Measurements from ENCODE around the gene SLC16A8.
A peak's percentile ranks its signal among the peaks of the same experiment; 100 is the strongest.
"Not testable (repeated sequence)": the region's sequence is repeated elsewhere in the genome, so short reads cannot be mapped to it uniquely, and the experiment has no call there.

The SLC16A8 gene

DNA sequence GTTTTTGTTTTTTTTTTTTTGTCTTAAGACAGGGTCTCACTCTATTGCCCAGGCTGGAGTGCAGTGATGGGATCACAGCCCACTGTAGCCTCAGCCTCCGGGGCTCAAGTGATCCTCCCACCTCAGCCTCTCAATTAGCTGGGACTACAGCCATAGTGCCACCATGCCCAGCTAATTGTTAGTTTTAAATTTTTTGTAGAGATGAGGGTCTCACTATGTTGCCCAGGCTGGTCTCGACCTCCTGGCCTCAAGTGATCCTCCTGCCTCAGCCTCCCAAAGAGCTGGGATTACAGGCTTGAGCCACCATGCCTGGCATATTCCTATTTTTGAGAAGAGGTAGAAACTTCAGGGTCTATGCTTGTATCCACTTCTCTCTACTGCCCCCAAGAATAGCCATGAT, 34.8 kb upstream of the SLC16A8 start:
- not testable (repeated sequence) for H3K36me3 Mint-ChIP-seq (ENCODE audit: low read depth); H3K27ac Mint-ChIP-seq; H3K27me3 Mint-ChIP-seq (ENCODE audit: low read depth); H3K4me1 Mint-ChIP-seq (ENCODE audit: low read depth); H3K4me3 Mint-ChIP-seq; H3K9me3 Mint-ChIP-seq

DNA sequence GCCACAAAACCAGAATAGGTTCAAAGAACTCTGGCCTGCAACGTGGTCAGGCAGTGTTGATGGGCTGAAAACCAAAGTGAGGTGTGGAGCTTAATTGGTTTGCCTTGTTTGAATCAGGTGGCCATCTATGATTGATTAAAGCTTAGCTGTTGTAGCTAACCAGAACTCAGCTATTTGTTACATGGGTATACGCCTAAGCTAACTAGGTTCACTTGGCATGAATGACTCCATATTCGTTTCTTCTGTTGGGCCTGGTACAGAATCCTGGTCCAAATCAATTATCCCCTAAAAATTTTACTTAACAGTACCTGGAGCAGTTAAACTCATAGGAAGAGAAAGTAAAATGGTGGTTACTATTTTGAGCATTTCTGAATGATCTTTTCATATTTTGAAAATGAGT, 34.2 kb upstream of the SLC16A8 start:
- H3K36me3 Mint-ChIP-seq (ENCODE audit: low read depth): peaks cover 4% of the 10 kb centered on the region
- no peak overlapping the region for H3K27ac Mint-ChIP-seq
- peaks cover 6% of the 10 kb centered on the region for H3K4me1 Mint-ChIP-seq (ENCODE audit: low read depth)
- H3K27me3 Mint-ChIP-seq (ENCODE audit: low read depth): no peaks in the 10 kb centered on the region
- no peak overlapping the region for H3K4me3 Mint-ChIP-seq
- H3K9me3 Mint-ChIP-seq: no peaks in the 10 kb centered on the region

DNA sequence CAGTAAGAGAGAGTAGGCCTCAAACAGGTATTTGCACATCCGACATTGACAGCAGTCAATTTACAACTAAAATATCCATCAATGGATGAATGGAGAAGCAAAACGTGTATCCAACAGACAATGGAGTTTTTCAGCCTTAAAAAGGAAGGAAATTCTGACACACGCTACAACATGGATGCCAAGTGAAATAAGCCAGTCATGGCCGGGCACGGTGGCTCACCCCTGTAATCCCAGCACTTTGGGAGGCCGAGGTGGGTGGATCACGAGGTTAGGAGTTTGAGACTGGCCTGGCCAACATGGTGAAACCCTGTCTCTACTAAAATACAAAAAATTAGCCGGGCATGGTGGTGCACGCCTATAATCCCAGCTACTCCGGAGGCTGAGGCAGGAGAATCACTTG, 33.6 kb upstream of the SLC16A8 start:
- not testable (repeated sequence) for H3K27me3 Mint-ChIP-seq (ENCODE audit: low read depth); H3K27ac Mint-ChIP-seq; H3K9me3 Mint-ChIP-seq; H3K36me3 Mint-ChIP-seq (ENCODE audit: low read depth); H3K4me1 Mint-ChIP-seq (ENCODE audit: low read depth); H3K4me3 Mint-ChIP-seq

DNA sequence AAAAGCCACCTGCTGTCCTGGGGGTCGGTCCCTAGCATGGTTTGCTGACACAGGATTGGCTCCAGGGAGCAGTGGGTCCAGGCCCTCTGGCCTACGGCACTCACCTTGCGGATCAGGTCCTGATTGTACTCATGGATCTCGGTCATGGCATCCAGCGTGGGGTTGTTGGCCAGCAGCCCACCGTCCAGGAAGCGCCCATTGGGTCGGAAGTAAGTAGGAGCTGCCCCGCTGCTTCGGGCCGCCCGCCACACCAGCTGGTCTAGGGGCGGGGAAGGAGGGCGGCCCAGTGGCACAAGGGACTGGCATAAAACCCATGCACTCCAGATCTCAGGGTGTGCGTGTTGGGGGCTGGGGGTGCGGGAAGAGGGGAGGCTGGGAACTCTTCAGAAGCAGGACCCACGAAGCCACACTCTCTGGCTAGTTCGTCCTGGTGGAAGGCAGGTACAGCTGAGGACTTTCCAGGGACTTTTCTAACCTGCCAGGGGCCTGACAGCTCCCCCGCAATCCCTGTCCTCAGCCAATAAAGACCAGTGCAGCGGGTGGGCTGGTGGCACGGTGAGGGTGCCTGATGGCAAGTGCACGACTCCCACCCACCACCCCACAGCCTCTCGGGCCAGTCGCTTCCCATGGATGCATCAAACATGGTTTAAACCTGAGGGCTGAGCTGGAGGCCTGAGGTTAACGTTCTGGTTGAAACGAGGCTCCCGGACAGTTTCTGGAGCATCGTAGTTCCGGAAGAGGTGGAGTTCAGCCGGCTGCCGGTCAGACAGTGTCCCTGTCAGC, 31.6 kb upstream of the SLC16A8 start:
- no peaks in the 10 kb centered on the region for H3K27me3 Mint-ChIP-seq (ENCODE audit: low read depth)
- peaks cover 2% of the 10 kb centered on the region for H3K4me1 Mint-ChIP-seq (ENCODE audit: low read depth)
- peaks cover 4% of the 10 kb centered on the region for H3K36me3 Mint-ChIP-seq (ENCODE audit: low read depth)
- H3K27ac Mint-ChIP-seq: no peak overlapping the region
- no peak overlapping the region for H3K4me3 Mint-ChIP-seq
- H3K9me3 Mint-ChIP-seq: no peaks in the 10 kb centered on the region

DNA sequence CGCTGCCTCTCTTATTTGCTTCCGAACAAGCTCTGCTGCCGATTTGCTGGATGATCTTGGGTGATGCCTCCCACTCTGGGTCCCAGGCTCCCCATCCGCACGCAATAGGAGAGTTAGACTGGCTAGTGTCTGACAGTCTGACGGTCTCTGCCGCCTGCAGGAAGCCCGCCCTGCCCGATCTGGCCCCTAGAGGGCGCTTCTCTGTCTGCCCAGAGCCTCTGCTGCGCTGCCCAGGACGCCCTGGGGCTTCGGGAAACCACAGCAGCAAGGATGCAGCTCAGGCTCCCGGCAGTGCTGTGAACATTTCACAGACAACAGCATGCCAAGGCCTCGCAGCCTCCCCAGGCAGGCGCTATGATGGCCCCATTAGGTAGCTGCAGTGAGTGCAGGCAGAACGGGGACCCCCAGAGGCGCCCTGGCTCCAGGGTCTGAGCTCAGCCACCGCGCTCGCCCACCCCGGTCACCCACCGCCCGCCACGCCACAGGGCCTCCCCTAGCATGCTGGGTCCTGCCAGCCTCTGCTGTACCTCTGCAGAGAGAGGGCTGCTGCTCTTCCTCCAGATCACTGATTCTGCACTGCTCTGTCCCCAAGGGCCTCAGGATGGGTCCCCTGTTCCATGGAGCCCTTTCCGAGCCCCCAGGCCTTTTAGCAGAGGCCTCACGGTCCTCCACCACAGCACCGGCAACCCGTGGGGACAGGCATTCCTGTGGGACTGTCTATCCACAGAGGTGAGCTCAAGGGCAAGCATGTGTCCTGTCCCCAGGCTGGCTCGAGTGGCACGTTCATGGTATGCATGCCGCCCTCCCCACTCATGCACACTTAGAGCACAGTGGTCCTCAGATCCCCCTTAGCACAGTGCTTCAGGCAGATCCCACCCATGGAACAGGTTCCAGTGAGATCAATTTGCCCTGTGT, 30.8 kb upstream of the SLC16A8 start:
- H3K4me3 Mint-ChIP-seq: no peak overlapping the region
- no peak overlapping the region for H3K27ac Mint-ChIP-seq
- H3K9me3 Mint-ChIP-seq: peaks cover 2% of the 10 kb centered on the region
- peaks cover 5% of the 10 kb centered on the region for H3K36me3 Mint-ChIP-seq (ENCODE audit: low read depth)
- peaks cover 2% of the 10 kb centered on the region for H3K4me1 Mint-ChIP-seq (ENCODE audit: low read depth)
- no peaks in the 10 kb centered on the region for H3K27me3 Mint-ChIP-seq (ENCODE audit: low read depth)

DNA sequence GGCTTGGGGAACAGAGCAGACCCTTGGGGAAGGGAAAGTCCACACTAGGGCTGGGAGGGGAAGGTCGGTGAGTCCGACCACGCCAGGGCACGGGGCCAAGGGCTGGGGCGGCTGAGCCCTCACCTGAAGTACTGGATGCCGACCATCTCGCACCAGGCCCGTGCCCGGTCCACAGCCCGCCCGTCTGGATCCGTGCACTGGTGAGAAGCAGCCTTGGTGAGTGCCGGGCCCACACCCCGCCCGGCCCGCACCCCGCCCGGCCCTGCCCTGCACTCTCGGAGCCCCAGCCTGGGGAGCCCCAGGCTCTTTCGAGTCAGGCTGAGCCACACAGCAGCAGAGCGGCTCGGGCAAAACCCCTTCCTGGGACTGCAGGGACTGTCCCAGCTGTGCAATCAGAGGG, 28.4 kb upstream of the SLC16A8 start:
- Mint-ChIP-seq H3K27ac (no peak overlapping the region), H3K4me3 (no peak overlapping the region), H3K9me3 (peaks cover 3% of the 10 kb centered on the region), H3K4me1 (ENCODE audit: low read depth) (peaks cover 2% of the 10 kb centered on the region), H3K36me3 (ENCODE audit: low read depth) (peaks cover 3% of the 10 kb centered on the region), H3K27me3 (ENCODE audit: low read depth) (no peaks in the 10 kb centered on the region)

DNA sequence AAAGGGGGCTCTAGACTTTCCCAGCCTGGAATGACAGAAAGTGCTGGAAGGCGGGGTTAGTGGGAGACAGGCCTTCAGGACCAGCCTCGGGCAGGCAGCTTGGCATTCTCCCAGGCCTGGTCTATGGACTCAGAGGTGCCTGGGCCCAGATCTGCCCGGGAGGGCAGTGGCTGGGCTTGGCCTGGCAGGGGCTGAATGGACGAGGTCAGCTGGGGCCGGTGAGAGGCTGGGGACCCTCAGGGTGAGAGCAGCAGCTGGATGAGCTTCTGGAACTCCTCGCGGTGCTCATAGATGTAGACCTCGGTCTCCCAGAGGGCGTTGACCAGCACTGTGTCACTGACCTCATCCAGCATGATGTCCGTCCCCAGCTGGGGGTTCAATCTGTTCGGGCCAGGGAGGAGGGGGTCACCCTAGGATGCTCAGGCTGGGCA, 28.0 kb upstream of the SLC16A8 start:
- H3K4me3 Mint-ChIP-seq: no peak overlapping the region
- H3K27me3 Mint-ChIP-seq (ENCODE audit: low read depth): no peaks in the 10 kb centered on the region
- H3K9me3 Mint-ChIP-seq: peaks cover 3% of the 10 kb centered on the region
- H3K4me1 Mint-ChIP-seq (ENCODE audit: low read depth): peaks cover 2% of the 10 kb centered on the region
- no peak overlapping the region for H3K27ac Mint-ChIP-seq
- peaks cover 3% of the 10 kb centered on the region for H3K36me3 Mint-ChIP-seq (ENCODE audit: low read depth)

DNA sequence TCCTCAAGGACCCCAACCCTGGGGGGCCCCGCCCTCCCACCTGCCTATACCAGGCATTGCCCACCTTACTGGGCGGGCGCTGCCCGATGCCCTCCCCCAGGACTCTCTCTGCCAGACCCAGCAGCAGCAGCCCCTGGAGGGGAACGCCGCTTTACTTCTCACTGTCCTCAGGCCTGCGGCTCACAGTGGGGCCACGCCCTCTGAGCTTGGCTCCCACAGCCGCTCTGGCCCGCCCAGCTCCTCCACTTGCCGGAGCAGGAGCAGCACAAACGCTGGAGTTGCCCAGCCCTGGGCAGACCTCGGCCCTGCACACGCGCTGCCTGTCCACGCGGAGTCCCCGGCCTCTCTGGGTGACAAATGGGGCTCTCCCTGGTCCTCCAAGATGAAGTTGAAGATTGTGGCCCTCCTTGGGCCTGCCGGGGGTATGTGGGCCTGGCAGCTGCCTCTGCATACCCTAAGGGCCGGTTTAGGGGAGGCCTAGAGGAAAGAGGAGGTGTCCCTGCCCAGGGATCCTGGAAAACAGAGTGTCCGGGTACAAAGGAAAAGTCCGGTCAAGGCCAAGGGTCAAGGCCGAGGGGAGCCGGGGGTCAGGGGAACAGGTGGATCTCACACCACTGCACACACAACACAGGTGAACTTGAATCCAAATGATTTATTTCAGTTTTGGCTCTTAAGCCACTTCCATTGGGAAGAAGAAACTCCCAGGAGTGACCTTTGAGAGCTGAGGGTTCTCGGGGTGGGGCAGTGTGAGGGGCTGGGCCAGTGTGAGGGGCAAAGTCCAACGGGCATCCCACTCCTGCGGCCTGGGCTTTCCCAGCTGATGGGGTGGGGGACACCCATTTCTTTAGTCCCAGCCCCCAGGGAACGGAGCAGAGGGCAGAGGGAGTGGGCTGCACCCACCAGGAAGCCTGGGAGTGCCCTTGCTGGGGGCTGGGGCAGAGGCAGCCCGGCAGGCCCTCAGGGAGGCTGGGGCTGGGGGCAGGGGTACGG, 27.2 kb upstream of the SLC16A8 start:
- Mint-ChIP-seq H3K9me3 (peaks cover 3% of the 10 kb centered on the region), H3K4me3 (no peak overlapping the region), H3K27me3 (ENCODE audit: low read depth) (no peaks in the 10 kb centered on the region), H3K36me3 (ENCODE audit: low read depth) (peaks cover 3% of the 10 kb centered on the region), H3K27ac (no peak overlapping the region), H3K4me1 (ENCODE audit: low read depth) (peaks cover 2% of the 10 kb centered on the region)

DNA sequence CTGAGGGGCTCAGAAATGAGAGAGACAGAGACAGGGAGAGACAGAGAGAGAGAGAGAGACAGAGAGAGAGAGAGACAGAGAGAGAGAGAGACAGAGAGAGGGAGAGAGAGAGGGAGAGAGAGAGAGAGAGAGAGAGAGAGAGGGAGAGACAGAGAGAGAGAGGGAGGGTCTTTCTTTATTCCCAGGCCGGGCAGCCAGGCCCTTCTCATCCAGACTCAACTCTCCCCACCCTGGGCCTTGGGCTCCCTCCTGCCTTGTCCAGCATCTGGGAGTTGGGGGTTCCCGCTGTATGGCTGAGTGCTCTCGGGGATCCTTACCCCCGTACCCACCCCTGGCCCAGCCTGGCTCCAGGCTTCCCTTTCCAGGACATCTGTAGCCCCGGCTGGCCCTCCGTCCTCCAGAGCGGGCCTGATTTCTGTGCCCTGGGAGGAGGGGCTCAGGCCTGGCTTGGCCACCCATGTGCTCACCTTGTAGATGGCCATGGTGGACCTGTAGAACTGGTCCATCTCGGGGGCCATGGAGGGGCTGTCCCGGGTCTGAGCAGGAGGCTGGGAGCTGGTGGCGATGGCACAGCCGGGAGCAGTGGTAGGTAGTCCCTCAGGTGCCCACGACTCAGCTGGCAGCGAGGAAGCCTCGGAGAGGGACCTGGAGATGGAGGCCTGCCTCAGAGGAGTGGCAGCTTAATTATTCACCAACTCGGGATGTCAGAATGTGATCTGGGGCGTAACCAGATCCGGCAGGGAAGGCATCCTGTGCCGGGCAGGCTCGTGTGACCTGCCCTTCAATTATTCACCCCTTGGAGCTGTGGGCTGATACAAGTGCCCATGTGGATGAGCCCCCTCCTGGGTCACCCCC, 26.3 kb upstream of the SLC16A8 start, which contains the start of gene BAIAP2L2:
Gene BAIAP2L2, minus strand, starts transcription at position 677 of the 855 bp plus-strand sequence. Its CDS starts 159 bp downstream, at position 518.
- H3K4me1 Mint-ChIP-seq (ENCODE audit: low read depth): peaks cover 3% of the 10 kb centered on the region
- H3K9me3 Mint-ChIP-seq: peaks cover 3% of the 10 kb centered on the region
- H3K27me3 Mint-ChIP-seq (ENCODE audit: low read depth): no peaks in the 10 kb centered on the region
- no peak within 1 kb of the TSS for H3K4me3 Mint-ChIP-seq
- peak within 1 kb of the TSS; percentile 83 for H3K27ac Mint-ChIP-seq
- peaks cover 3% of the 10 kb centered on the region for H3K36me3 Mint-ChIP-seq (ENCODE audit: low read depth)

DNA sequence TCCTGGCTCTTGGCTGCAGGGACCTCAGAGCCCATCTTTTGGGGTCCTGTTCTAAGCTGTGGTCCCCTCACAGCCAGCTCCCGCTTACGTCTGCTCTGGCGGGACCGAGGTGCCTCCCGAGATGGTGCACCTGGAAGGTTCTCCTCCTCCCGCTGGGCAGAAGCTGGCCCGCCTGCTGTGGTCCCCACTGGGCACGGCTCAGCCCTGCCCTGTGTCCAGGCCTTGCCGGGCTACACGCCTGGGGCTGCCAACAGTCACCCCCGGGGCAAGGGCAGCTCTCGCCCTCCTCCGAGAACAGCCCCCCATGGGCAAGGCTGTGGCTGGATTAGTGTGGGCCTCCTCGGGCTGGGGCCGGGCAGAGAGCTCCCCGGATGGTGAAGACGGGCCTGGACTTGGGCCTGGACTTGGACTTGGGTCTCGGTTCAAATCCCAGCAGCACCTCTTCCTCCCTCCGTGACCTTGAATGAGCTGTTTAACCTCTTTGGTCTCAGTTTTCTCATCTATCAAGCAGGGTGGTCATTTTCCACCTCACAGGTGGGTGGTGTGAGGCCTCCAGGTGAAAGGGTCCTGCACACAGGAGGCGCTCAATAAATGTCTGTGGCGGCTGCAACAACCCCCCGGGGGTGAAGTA, 25.5 kb upstream of the SLC16A8 start:
- peak overlapping the region; percentile 83 for H3K27ac Mint-ChIP-seq
- H3K36me3 Mint-ChIP-seq (ENCODE audit: low read depth): peaks cover 3% of the 10 kb centered on the region
- H3K27me3 Mint-ChIP-seq (ENCODE audit: low read depth): no peaks in the 10 kb centered on the region
- peaks cover 8% of the 10 kb centered on the region for H3K4me1 Mint-ChIP-seq (ENCODE audit: low read depth)
- peaks cover 3% of the 10 kb centered on the region for H3K9me3 Mint-ChIP-seq
- no peak overlapping the region for H3K4me3 Mint-ChIP-seq

DNA sequence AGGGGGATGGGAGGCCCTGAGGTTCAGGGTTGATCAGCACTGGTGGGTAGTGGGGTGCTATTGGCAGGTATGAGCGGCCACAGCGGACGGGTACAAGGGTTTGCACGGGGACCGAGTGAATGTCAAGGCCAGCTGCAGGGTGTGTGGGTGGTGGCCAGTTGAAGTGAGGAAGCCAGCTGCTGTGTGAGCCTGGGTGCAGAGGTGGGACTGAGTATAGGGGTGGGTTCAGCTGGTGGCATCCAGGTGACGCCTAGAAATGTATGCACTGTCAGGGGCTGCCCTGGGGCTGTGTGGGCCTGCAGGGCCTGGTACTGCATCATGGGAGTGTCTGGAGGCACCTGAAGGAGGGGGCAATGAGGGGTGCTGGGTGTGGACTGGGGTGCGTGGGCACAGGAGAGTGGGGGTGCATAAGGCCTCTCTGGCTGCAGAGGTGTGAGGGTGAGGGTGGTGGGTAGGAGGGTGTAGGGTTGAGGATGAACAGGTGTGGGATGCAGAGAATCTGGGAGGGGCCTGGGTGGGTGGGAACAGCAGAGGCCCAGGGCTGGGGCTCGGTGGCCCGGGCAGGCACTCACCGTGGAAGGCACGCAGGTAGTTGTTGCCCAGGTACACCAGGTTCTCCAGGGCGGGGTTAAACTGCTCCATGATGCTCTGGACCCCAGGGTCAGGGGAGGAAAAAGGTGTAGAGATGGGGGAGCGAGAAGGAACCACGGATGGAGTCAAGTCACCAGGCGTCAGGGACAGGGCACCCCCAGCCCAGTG, 24.8 kb upstream of the SLC16A8 start:
- Mint-ChIP-seq H3K4me3 (no peak overlapping the region), H3K27ac (peak overlapping the region; percentile 26), H3K36me3 (ENCODE audit: low read depth) (peaks cover 2% of the 10 kb centered on the region), H3K4me1 (ENCODE audit: low read depth) (peaks cover 10% of the 10 kb centered on the region), H3K27me3 (ENCODE audit: low read depth) (no peaks in the 10 kb centered on the region), H3K9me3 (peaks cover 3% of the 10 kb centered on the region)

DNA sequence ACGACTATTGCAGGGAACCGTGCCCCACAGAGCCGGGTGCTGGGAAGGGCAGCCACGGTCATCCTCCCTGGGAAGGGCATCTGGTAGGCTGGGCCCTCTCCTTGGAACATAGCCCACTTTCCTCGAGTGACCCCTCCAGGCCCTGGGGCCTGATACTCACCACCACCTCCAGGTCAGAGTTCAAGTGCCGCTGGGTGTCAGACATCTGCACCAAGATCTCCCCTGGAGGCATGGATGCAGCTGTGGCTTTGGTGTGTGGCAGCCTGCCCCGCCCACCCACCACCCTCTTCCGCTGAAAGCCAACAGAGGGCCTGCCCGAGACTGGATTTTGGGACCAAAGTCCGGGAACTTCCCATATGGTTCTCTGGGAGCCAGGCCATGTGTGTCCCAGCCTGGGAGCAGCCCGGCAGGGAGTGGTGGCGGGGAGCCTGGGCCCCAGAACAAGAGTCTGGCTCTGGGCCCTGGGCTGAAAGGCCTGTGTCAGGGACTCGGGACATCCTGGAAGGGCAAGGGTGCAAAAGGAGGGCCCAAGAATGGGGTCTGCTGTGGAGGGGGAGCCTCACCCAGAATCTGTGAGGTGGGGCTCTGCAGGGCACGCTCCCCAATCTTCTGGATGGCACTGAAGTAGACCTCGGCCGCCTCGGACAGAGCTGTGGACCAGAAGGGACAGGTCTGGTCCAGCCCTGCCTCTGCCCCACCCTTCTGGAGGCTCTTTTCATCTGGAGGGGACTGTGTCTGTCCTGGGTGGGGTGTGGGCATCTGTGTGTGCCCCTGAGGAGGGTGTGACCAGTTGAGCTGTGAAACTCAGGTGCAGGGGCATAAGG, 23.9 kb upstream of the SLC16A8 start:
- Mint-ChIP-seq H3K4me1 (ENCODE audit: low read depth) (peaks cover 11% of the 10 kb centered on the region), H3K27ac (peak overlapping the region; percentile 26), H3K4me3 (no peak overlapping the region), H3K36me3 (ENCODE audit: low read depth) (peaks cover 2% of the 10 kb centered on the region), H3K27me3 (ENCODE audit: low read depth) (no peaks in the 10 kb centered on the region), H3K9me3 (peaks cover 3% of the 10 kb centered on the region)
